WI38 (cell line): ENCODE data around the gene KIAA1143.
A peak's percentile ranks its signal among the peaks of the same experiment; 100 is the strongest.

Experiments
- H3K4me3 ChIP-seq: 2 replicates; pipeline ENCODE4 v1.5.1; 2011; ENCODE audit warnings: low read depth, mild to moderate bottlenecking, control low read depth, low read length
- TF ChIP-seq, protein P1 (sequence below): IDR thresholded peaks from 2 replicates; pipeline ENCODE4 v1.5.1; 2012; ENCODE audit warnings: low read depth, mild to moderate bottlenecking, control low read depth, low read length

KIAA1143 gene

DNA sequence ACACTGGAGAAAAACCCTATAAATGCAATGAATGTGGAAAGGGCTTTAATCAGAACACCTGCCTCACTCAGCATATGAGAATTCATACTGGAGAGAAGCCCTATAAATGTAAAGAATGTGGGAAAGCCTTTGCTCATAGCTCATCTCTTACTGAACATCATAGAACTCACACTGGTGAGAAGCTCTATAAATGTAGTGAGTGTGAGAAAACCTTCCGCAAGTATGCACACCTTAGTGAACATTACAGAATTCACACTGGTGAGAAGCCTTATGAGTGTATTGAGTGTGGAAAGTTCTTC is 39.4 kb downstream of the KIAA1143 start:
- H3K4me3 ChIP-seq: no peak overlapping the region

DNA sequence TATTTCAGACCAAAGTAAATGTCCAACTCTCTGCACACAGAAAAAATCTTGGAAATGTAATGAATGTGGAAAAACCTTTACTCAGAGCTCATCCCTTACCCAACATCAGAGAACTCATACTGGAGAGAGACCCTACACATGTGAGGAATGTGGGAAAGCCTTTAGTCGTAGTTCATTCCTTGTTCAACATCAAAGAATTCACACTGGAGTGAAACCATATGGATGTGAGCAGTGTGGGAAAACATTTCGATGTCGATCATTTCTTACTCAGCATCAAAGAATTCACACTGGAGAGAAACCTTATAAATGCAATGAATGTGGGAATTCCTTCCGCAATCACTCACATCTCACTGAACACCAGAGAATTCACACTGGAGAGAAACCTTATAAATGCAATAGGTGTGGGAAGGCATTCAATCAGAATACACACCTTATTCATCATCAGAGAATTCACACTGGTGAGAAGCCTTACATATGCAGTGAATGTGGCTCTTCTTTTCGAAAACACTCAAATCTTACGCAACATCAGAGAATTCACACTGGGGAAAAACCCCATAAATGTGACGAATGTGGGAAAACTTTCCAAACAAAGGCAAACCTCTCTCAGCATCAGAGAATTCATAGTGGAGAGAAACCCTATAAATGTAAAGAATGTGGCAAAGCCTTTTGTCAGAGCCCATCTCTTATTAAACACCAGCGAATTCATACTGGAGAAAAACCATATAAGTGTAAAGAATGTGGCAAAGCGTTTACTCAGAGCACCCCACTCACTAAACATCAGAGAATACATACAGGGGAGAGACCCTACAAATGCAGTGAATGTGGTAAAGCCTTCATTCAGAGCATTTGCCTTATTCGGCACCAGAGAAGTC is 40.0 kb downstream of the KIAA1143 start:
- H3K4me3 ChIP-seq: no peak overlapping the region
- TF ChIP-seq, protein P1, sequence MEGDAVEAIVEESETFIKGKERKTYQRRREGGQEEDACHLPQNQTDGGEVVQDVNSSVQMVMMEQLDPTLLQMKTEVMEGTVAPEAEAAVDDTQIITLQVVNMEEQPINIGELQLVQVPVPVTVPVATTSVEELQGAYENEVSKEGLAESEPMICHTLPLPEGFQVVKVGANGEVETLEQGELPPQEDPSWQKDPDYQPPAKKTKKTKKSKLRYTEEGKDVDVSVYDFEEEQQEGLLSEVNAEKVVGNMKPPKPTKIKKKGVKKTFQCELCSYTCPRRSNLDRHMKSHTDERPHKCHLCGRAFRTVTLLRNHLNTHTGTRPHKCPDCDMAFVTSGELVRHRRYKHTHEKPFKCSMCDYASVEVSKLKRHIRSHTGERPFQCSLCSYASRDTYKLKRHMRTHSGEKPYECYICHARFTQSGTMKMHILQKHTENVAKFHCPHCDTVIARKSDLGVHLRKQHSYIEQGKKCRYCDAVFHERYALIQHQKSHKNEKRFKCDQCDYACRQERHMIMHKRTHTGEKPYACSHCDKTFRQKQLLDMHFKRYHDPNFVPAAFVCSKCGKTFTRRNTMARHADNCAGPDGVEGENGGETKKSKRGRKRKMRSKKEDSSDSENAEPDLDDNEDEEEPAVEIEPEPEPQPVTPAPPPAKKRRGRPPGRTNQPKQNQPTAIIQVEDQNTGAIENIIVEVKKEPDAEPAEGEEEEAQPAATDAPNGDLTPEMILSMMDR: no peak

More for the DNA sequence above, 39.4 kb downstream of the KIAA1143 start:
- TF ChIP-seq, protein P1: no peak

DNA sequence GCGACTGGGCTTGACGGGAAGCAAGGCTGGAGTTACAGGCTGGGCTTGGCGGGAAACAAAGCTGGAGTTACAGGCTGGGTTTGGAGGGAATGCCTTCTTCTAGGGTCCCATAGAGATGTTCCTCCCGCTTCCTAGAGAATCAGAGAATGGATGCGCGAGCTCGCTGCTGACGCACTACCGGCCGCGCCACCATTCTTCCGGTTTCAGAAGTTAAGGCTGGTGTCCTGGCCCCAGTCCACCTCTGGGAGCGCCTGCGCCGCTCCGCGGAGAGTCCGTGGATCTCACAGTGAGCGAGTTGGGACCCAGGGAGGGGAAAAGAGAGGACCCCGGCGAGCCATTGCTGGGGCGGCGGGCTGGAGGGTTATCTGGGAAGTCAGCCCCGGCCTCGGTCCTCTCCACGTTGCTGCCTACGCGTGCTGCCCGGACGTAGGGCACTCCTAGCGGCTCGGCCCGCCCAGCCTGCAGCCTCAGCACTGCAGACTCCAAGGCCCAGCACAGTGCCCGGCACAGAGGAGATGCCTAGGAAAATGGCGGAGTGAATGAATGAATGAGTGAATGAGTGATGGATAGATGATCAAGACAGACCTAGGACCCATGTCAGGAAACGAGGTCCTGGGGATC is 48.9 kb downstream of the KIAA1143 start, which contains the start of gene ZNF502:
ZNF502 (plus strand) TSS at position 206 of the 621 bp plus-strand sequence. CDS start 7,602 bp downstream, outside the sequence.
- peak within 1 kb of the TSS; percentile 86 for H3K4me3 ChIP-seq
- TF ChIP-seq, protein P1: peak; percentile 19; the same call in 1 of the 2 replicates
